Glomerular visceral epithelial cell (primary cell): ENCODE data around the gene SECISBP2L.

Experiments used
- DNase-seq: peaks from one replicate; pipeline ENCODE4 v3.0.0-alpha.2; 2016; ENCODE audit errors: extremely low spot score

Gene SECISBP2L

GRCh38 chr15:48963524-48964113 is 82.6 kb downstream of the SECISBP2L start, which contains the start of gene SHC4:
SHC4 (minus strand) TSS chr15:48963919; CDS start chr15:48963015, 904 bp downstream.
- peak; percentile 74 for DNase-seq

GRCh38 chr15:48962662-48963523 is 83.4 kb downstream of the SECISBP2L start:
- DNase-seq, result peak; percentile 42

- no peak for DNase-seq
These were observed 90.3 kb downstream of the SECISBP2L start for GRCh38 chr15:48955967-48956366.

- DNase-seq, result no peak
These were observed 90.9 kb downstream of the SECISBP2L start for GRCh38 chr15:48955370-48955769.

- no peak for DNase-seq
These were observed 91.7 kb downstream of the SECISBP2L start for GRCh38 chr15:48954538-48954937.

- DNase-seq, result no peak
These were observed 99.4 kb downstream of the SECISBP2L start for GRCh38 chr15:48946840-48947187.

GRCh38 chr15:48946074-48946839 is 100.0 kb downstream of the SECISBP2L start:
- peak; percentile 78 for DNase-seq

- DNase-seq, result no peak
These were observed 100.9 kb downstream of the SECISBP2L start for GRCh38 chr15:48945386-48945785.

GRCh38 chr15:48941904-48942303 is 104.3 kb downstream of the SECISBP2L start:
- no peak for DNase-seq

GRCh38 chr15:48940508-48940907 is 105.7 kb downstream of the SECISBP2L start:
- peak; percentile 63 for DNase-seq

GRCh38 chr15:48939648-48940047 is 106.6 kb downstream of the SECISBP2L start:
- peak; percentile 78 for DNase-seq
